Measurements from ENCODE around the gene KLHL29.

- TF ChIP-seq CTCF (IDR thresholded peaks at IDR 0.05 in 2 of 3, conservative IDR thresholded peaks at IDR 0.05 in 1 of 3; ENCODE audit: borderline replicate concordance in 1 of 3, insufficient read depth in 1 of 3, low read depth in 2 of 3, low read length in 2 of 3) (no peak), TCF7L2 (IDR thresholded peaks at IDR 0.05; ENCODE audit: borderline replicate concordance, extremely low read depth, insufficient read depth, insufficient read length) (no peak), ZBTB33 (IDR thresholded peaks at IDR 0.05; ENCODE audit: extremely low read depth, insufficient replicate concordance, low read length) (no peak), CEBPB (IDR thresholded peaks at IDR 0.05; ENCODE audit: low read depth) (no peak), SP1 (IDR thresholded peaks at IDR 0.05; ENCODE audit: low read depth) (peak; percentile 67), ATF3 (IDR thresholded peaks at IDR 0.05) (no peak), EZH2 (IDR thresholded peaks at IDR 0.05) (no peak)
- TF ChIP-seq, protein P1, sequence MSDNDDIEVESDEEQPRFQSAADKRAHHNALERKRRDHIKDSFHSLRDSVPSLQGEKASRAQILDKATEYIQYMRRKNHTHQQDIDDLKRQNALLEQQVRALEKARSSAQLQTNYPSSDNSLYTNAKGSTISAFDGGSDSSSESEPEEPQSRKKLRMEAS (IDR thresholded peaks at IDR 0.05): no peak
- TF ChIP-seq, protein P2, sequence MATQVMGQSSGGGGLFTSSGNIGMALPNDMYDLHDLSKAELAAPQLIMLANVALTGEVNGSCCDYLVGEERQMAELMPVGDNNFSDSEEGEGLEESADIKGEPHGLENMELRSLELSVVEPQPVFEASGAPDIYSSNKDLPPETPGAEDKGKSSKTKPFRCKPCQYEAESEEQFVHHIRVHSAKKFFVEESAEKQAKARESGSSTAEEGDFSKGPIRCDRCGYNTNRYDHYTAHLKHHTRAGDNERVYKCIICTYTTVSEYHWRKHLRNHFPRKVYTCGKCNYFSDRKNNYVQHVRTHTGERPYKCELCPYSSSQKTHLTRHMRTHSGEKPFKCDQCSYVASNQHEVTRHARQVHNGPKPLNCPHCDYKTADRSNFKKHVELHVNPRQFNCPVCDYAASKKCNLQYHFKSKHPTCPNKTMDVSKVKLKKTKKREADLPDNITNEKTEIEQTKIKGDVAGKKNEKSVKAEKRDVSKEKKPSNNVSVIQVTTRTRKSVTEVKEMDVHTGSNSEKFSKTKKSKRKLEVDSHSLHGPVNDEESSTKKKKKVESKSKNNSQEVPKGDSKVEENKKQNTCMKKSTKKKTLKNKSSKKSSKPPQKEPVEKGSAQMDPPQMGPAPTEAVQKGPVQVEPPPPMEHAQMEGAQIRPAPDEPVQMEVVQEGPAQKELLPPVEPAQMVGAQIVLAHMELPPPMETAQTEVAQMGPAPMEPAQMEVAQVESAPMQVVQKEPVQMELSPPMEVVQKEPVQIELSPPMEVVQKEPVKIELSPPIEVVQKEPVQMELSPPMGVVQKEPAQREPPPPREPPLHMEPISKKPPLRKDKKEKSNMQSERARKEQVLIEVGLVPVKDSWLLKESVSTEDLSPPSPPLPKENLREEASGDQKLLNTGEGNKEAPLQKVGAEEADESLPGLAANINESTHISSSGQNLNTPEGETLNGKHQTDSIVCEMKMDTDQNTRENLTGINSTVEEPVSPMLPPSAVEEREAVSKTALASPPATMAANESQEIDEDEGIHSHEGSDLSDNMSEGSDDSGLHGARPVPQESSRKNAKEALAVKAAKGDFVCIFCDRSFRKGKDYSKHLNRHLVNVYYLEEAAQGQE (IDR thresholded peaks at IDR 0.05; ENCODE audit: low read depth): no peak
Observed at GRCh38 chr2:23375448-23375847, 9.5 kb upstream of the KLHL29 start.
